ENCODE measurements around the gene NOL12. TPM values are rescaled to one million over a fixed set of nuclear protein-coding genes. Genes with fewer than 3 reads are reported as not detected.

NOL12 gene
- total RNA-seq, 2 donors from 2014 or later, result 39.6 to 49.0 TPM

GRCh38 chr22:37664249-37665101 is 21.7 kb upstream of the NOL12 start:
- Histone ChIP-seq H3K36me3 (no peaks in the 10 kb centered on the region), H3K27ac (no peak overlapping the region), H3K4me3 (no peak overlapping the region), H3K27me3 (replicated peaks; ENCODE audit: insufficient read depth) (no peaks in the 10 kb centered on the region), H3K9me3 (no peaks in the 10 kb centered on the region), H3K4me1 (replicated peaks) (peaks cover 3% of the 10 kb centered on the region)
- intact Hi-C loops (cut with DNase I), result no loop called here
- 53% methylated on average over 16 of the region's 16 CpGs for WGBS
- no peak for DNase-seq (ENCODE audit: low spot score)
- TF ChIP-seq POLR2AphosphoS5 (IDR thresholded peaks at IDR 0.05) (no peak), POLR2A (IDR thresholded peaks at IDR 0.05) (no peak), CTCF (IDR thresholded peaks at IDR 0.05) (no peak)

GRCh38 chr22:37665487-37665886 is 20.7 kb upstream of the NOL12 start:
- Histone ChIP-seq H3K27me3 (replicated peaks; ENCODE audit: insufficient read depth) (no peaks in the 10 kb centered on the region), H3K4me3 (no peak overlapping the region), H3K36me3 (no peaks in the 10 kb centered on the region), H3K9me3 (no peaks in the 10 kb centered on the region), H3K4me1 (replicated peaks) (peaks cover 3% of the 10 kb centered on the region), H3K27ac (no peak overlapping the region)
- DNase-seq (ENCODE audit: low spot score), result no peak
- 95% methylated on average over 24 of the region's 24 CpGs for WGBS
- TF ChIP-seq POLR2AphosphoS5 (IDR thresholded peaks at IDR 0.05) (no peak), POLR2A (IDR thresholded peaks at IDR 0.05) (no peak), CTCF (IDR thresholded peaks at IDR 0.05) (no peak)
- intact Hi-C loops (cut with DNase I), result no loop called here

GRCh38 chr22:37669586-37669985 is 16.6 kb upstream of the NOL12 start:
- Histone ChIP-seq H3K27me3 (replicated peaks; ENCODE audit: insufficient read depth) (no peaks in the 10 kb centered on the region), H3K9me3 (no peaks in the 10 kb centered on the region), H3K4me1 (replicated peaks) (peaks cover 6% of the 10 kb centered on the region), H3K36me3 (no peaks in the 10 kb centered on the region), H3K4me3 (no peak overlapping the region), H3K27ac (no peak overlapping the region)
- TF ChIP-seq CTCF (IDR thresholded peaks at IDR 0.05) (no peak), POLR2AphosphoS5 (IDR thresholded peaks at IDR 0.05) (no peak), POLR2A (IDR thresholded peaks at IDR 0.05) (no peak)
- 55% methylated on average over 6 of the region's 6 CpGs for WGBS
- DNase-seq (ENCODE audit: low spot score), result no peak
- intact Hi-C loops (cut with DNase I), result no loop called here

GRCh38 chr22:37672206-37672919 is 13.8 kb upstream of the NOL12 start:
- intact Hi-C loops (cut with DNase I), result no loop called here
- no peak overlapping the region for H3K4me3 ChIP-seq
- H3K36me3 ChIP-seq, result no peaks in the 10 kb centered on the region
- no peaks in the 10 kb centered on the region for H3K9me3 ChIP-seq
- DNase-seq (ENCODE audit: low spot score), result no peak
- peaks cover 16% of the 10 kb centered on the region for H3K4me1 ChIP-seq (replicated peaks)
- TF ChIP-seq CTCF (IDR thresholded peaks at IDR 0.05) (no peak), POLR2A (IDR thresholded peaks at IDR 0.05) (no peak), POLR2AphosphoS5 (IDR thresholded peaks at IDR 0.05) (no peak)
- no peak overlapping the region for H3K27ac ChIP-seq
- 58% methylated on average over 15 of the region's 15 CpGs for WGBS
- H3K27me3 ChIP-seq (replicated peaks; ENCODE audit: insufficient read depth), result no peaks in the 10 kb centered on the region
